Mesenchymal stem cell (in vitro differentiated cells and primary cell): ENCODE measurements around the gene KHDC4.

Experiments
- DNase-seq: peaks from one replicate; pipeline ENCODE4 v3.0.0-alpha.2; 2013
- H2AFZ ChIP-seq: one replicate; pipeline ENCODE4 v1.6.1; 2013; ENCODE audit warnings: low read depth, mild to moderate bottlenecking, control low read depth, inconsistent platforms, low read length, moderate library complexity
- H2AK5ac ChIP-seq: 2 replicates; pipeline ENCODE4 v1.6.1; 2013; ENCODE audit warnings: low read length, moderate library complexity, mild to moderate bottlenecking, inconsistent platforms; ENCODE audit not compliant: severe bottlenecking
- H2BK120ac ChIP-seq: one replicate; pipeline ENCODE4 v1.6.1; 2013; ENCODE audit warnings: low read depth, mild to moderate bottlenecking, inconsistent platforms, low read length, moderate library complexity
- H2BK12ac ChIP-seq, 2 experiments: one replicate each; pipeline ENCODE4 v1.6.1; 2013; ENCODE audit warnings: inconsistent platforms in 2 of 2, low read length in 2 of 2, mild to moderate bottlenecking in 2 of 2, moderate library complexity in 2 of 2, control low read depth in 1 of 2
- H2BK15ac ChIP-seq: one replicate; pipeline ENCODE4 v1.6.1; 2013; ENCODE audit warnings: mild to moderate bottlenecking, low read depth, inconsistent platforms; ENCODE audit not compliant: poor library complexity, severe bottlenecking
- H2BK5ac ChIP-seq: 2 replicates; pipeline ENCODE4 v1.6.1; 2013; ENCODE audit warnings: low read depth, mild to moderate bottlenecking, low read length, control low read depth, inconsistent platforms; ENCODE audit not compliant: poor library complexity, severe bottlenecking
- H3K14ac ChIP-seq, 2 experiments: one replicate each; pipeline ENCODE4 v1.6.1; 2013; ENCODE audit warnings: inconsistent platforms in 2 of 2, low read length in 2 of 2, control low read depth in 1 of 2, mild to moderate bottlenecking in 1 of 2, moderate library complexity in 1 of 2
- H3K18ac ChIP-seq, 2 experiments: one replicate each; pipeline ENCODE4 v1.6.1; 2013; ENCODE audit warnings: inconsistent platforms in 2 of 2, low read length in 2 of 2, control low read depth in 1 of 2, low read depth in 1 of 2, mild to moderate bottlenecking in 1 of 2
- H3K23ac ChIP-seq, 2 experiments: one replicate each; pipeline ENCODE4 v1.6.1; 2013; ENCODE audit warnings: inconsistent platforms in 2 of 2, low read length in 2 of 2, mild to moderate bottlenecking in 2 of 2, moderate library complexity in 2 of 2, control low read depth in 1 of 2
- H3K27ac ChIP-seq: 2 replicates; pipeline ENCODE4 v1.5.1; 2013; ENCODE audit warnings: mild to moderate bottlenecking, moderate library complexity, low read length, control low read depth, inconsistent platforms; ENCODE audit not compliant: poor library complexity, severe bottlenecking
- H3K27me3 ChIP-seq, 2 experiments: 2 replicates each; pipeline versions ENCODE4 v1.6.1 to v1.7.0; 2013; ENCODE audit warnings: low read length in 2 of 2, mild to moderate bottlenecking in 2 of 2, moderate library complexity in 2 of 2, control low read depth in 1 of 2, inconsistent platforms in 1 of 2; ENCODE audit not compliant: control insufficient read depth in 1 of 2, insufficient read depth in 1 of 2
- H3K36me3 ChIP-seq, 2 experiments: 2 replicates each; pipeline versions ENCODE4 v1.6.1 to v1.7.0; 2013; ENCODE audit warnings: low read length in 2 of 2, control low read depth in 1 of 2, inconsistent platforms in 1 of 2, low read depth in 1 of 2, mild to moderate bottlenecking in 1 of 2; ENCODE audit not compliant: insufficient read depth in 2 of 2, control insufficient read depth in 1 of 2
- H3K4ac ChIP-seq, 2 experiments: one replicate each; pipeline ENCODE4 v1.6.1; 2013; ENCODE audit warnings: inconsistent platforms in 2 of 2, low read length in 2 of 2, mild to moderate bottlenecking in 2 of 2, moderate library complexity in 2 of 2, control low read depth in 1 of 2, low read depth in 1 of 2
- H3K4me1 ChIP-seq: 2 replicates; pipeline ENCODE4 v1.6.1; 2013; ENCODE audit warnings: low read depth, low read length, control low read depth; ENCODE audit not compliant: control insufficient read depth, insufficient read depth
- H3K4me2 ChIP-seq: 2 replicates; pipeline ENCODE4 v1.6.1; 2013; ENCODE audit warnings: low read length, mild to moderate bottlenecking, inconsistent platforms; ENCODE audit not compliant: poor library complexity, severe bottlenecking
- H3K4me3 ChIP-seq, 2 experiments: 2 replicates each; pipeline versions ENCODE4 v1.5.1 to v1.7.0; 2013; ENCODE audit warnings: low read length in 2 of 2, mild to moderate bottlenecking in 2 of 2, control low read depth in 1 of 2, low read depth in 1 of 2; ENCODE audit not compliant: insufficient read depth in 1 of 2
- H3K79me1 ChIP-seq: replicated peaks from 2 replicates; pipeline ENCODE4 v1.6.1; 2013; ENCODE audit warnings: mild to moderate bottlenecking, control low read depth, low read length, inconsistent platforms; ENCODE audit not compliant: poor library complexity, severe bottlenecking
- H3K9ac ChIP-seq: 2 replicates; pipeline ENCODE4 v1.7.0; 2013; ENCODE audit warnings: mild to moderate bottlenecking, low read length, moderate library complexity
- H3K9me3 ChIP-seq: 2 replicates; pipeline ENCODE4 v1.7.0; 2013; ENCODE audit warnings: mild to moderate bottlenecking, low read length; ENCODE audit not compliant: control insufficient read depth
- H4K8ac ChIP-seq: one replicate; pipeline ENCODE4 v1.6.1; 2013; ENCODE audit warnings: inconsistent platforms, mild to moderate bottlenecking, low read length, moderate library complexity
- H4K91ac ChIP-seq: one replicate; pipeline ENCODE4 v1.6.1; 2013; ENCODE audit warnings: mild to moderate bottlenecking, low read length, inconsistent platforms
- WGBS: methylation state at CpG from one replicate; pipeline ENCODE4 v1.1.7; 2013; ENCODE audit warnings: mixed read lengths; 5-methylcytosine and 5-hydroxymethylcytosine counted together

Gene KHDC4

GRCh38 chr1:155946633-155947219 lies 12.5 kb upstream of the KHDC4 start:
- H2BK5ac ChIP-seq: no peak overlapping the region
- peaks cover 6% of the 10 kb centered on the region for H3K4me1 ChIP-seq
- no peak overlapping the region for H3K4me2 ChIP-seq
- no peak overlapping the region for H3K18ac ChIP-seq
- peaks cover 61 to 65% of the 10 kb centered on the region in 2 experiments for H3K36me3 ChIP-seq
- H2BK12ac ChIP-seq: no peak overlapping the region
- H3K14ac ChIP-seq: no peak overlapping the region
- no peak overlapping the region for H2AFZ ChIP-seq
- no peak overlapping the region for H4K91ac ChIP-seq
- no peak overlapping the region for H3K4me3 ChIP-seq
- H3K27me3 ChIP-seq: no peaks in the 10 kb centered on the region
- 98% methylated on average over 6 of the region's 8 CpGs for WGBS
- no peak for DNase-seq
- no peak overlapping the region for H3K23ac ChIP-seq
- H3K27ac ChIP-seq: no peak overlapping the region
- no peak overlapping the region for H4K8ac ChIP-seq
- no peak overlapping the region for H2AK5ac ChIP-seq
- no peak overlapping the region for H2BK120ac ChIP-seq
- no peaks in the 10 kb centered on the region for H3K9me3 ChIP-seq
- no peak overlapping the region for H3K4ac ChIP-seq
- H3K79me1 ChIP-seq: peaks cover 9% of the 10 kb centered on the region
- no peak overlapping the region for H2BK15ac ChIP-seq
- peak overlapping the region; percentile 3 for H3K9ac ChIP-seq

GRCh38 chr1:155944444-155944799 lies 10.2 kb upstream of the KHDC4 start:
- Histone ChIP-seq H3K79me1 (peaks cover 2% of the 10 kb centered on the region), H2BK15ac (no peak overlapping the region), H2AK5ac (no peak overlapping the region), H3K4me2 (no peak overlapping the region), H3K36me3 (peaks cover 39 to 42% of the 10 kb centered on the region in 2 experiments), H3K27me3 (no peaks in the 10 kb centered on the region), H2BK12ac (no peak overlapping the region), H3K27ac (no peak overlapping the region), H2BK120ac (no peak overlapping the region), H3K14ac (no peak overlapping the region), H3K9ac (no peak overlapping the region), H2BK5ac (no peak overlapping the region), H3K18ac (no peak overlapping the region), H3K23ac (no peak overlapping the region), H4K91ac (no peak overlapping the region), H2AFZ (no peak overlapping the region), H3K4me1 (peaks cover 19% of the 10 kb centered on the region), H3K4me3 (no peak overlapping the region), H3K9me3 (no peaks in the 10 kb centered on the region), H3K4ac (no peak overlapping the region), H4K8ac (no peak overlapping the region)
- no peak for DNase-seq
- 74% methylated on average over 6 of the region's 6 CpGs for WGBS

GRCh38 chr1:155942578-155943141 lies 8.4 kb upstream of the KHDC4 start:
- 96% methylated on average over 10 of the region's 11 CpGs for WGBS
- Histone ChIP-seq H3K79me1 (no peaks in the 10 kb centered on the region), H3K4me2 (no peak overlapping the region), H3K4ac (no peak overlapping the region), H2AFZ (no peak overlapping the region), H3K27ac (no peak overlapping the region), H4K91ac (no peak overlapping the region), H3K14ac (no peak overlapping the region), H4K8ac (no peak overlapping the region), H3K27me3 (no peaks in the 10 kb centered on the region), H3K9me3 (no peaks in the 10 kb centered on the region), H3K4me1 (peaks cover 19% of the 10 kb centered on the region), H2BK15ac (no peak overlapping the region), H2BK120ac (no peak overlapping the region), H3K4me3 (no peak overlapping the region), H3K18ac (no peak overlapping the region), H3K23ac (no peak overlapping the region), H2AK5ac (no peak overlapping the region), H3K9ac (no peak overlapping the region), H3K36me3 (peaks cover 25 to 26% of the 10 kb centered on the region in 2 experiments), H2BK12ac (no peak overlapping the region), H2BK5ac (no peak overlapping the region)
- no peak for DNase-seq

- H4K8ac ChIP-seq: peak overlapping the region; percentile 88
- no peak for DNase-seq
- peaks cover 19% of the 10 kb centered on the region for H3K4me1 ChIP-seq
- no peak overlapping the region for H3K4me3 ChIP-seq
- H2BK15ac ChIP-seq: peak overlapping the region; percentile 54
- H3K9ac ChIP-seq: no peak overlapping the region
- H2AK5ac ChIP-seq: no peak overlapping the region
- H2AFZ ChIP-seq: no peak overlapping the region
- peak overlapping the region in 1 of 2 experiments; percentile 7 for H3K4ac ChIP-seq
- H2BK12ac ChIP-seq: peak overlapping the region in 1 of 2 experiments; percentile 52
- H3K79me1 ChIP-seq: no peaks in the 10 kb centered on the region
- H3K4me2 ChIP-seq: no peak overlapping the region
- no peak overlapping the region for H2BK120ac ChIP-seq
- H3K9me3 ChIP-seq: no peaks in the 10 kb centered on the region
- no peak overlapping the region for H2BK5ac ChIP-seq
- 94% methylated on average over 29 of the region's 29 CpGs for WGBS
- no peak overlapping the region for H3K23ac ChIP-seq
- peak overlapping the region; percentile 78 for H4K91ac ChIP-seq
- no peak overlapping the region for H3K14ac ChIP-seq
- no peak overlapping the region for H3K27ac ChIP-seq
- peaks cover 19 to 20% of the 10 kb centered on the region in 2 experiments for H3K36me3 ChIP-seq
- peak overlapping the region; percentile 23 to 68 for H3K18ac ChIP-seq
- no peaks in the 10 kb centered on the region for H3K27me3 ChIP-seq
Measured at GRCh38 chr1:155941845-155942531, 7.8 kb upstream of the KHDC4 start.
